A673 (cell line): ENCODE results near the gene PADI4.

Source experiments
- CTCF ChIP-seq: fragments of 300-800, 200-600 bp; sonication (generic); conservative IDR thresholded peaks from 2 replicates; pipeline ENCODE4 v1.5.1; 2017; ENCODE audit warnings: low read depth, mild to moderate bottlenecking, antibody characterized with exemption, low read length, moderate library complexity, mixed read lengths
- EZH2 ChIP-seq: fragments of 200-600 bp; sonication (generic); IDR thresholded peaks from 2 replicates; pipeline ENCODE4 v1.6.1; 2017; ENCODE audit warnings: borderline replicate concordance, low read depth, mild to moderate bottlenecking, mixed read lengths, antibody characterized with exemption, low read length; ENCODE audit not compliant: poor library complexity, severe bottlenecking

- no peak for TF ChIP-seq CTCF
- no peak for TF ChIP-seq EZH2
Measured at GRCh38 chr1:17359031-17359430, 51.0 kb downstream of the PADI4 start.
